OCI-LY1 (cell line): ENCODE results near the gene ARAP1.

Experiments
- H2AFZ ChIP-seq: fragments of 200-600 bp; sonication (generic), shearing (Covaris generic); 2 replicates; pipeline ENCODE4 v1.6.0; 2014; ENCODE audit warnings: antibody characterized with exemption, mild to moderate bottlenecking, low read length
- H3F3A ChIP-seq: fragments of 200-600 bp; sonication (generic), shearing (Covaris generic); 2 replicates; pipeline ENCODE4 v1.6.0; 2014; ENCODE audit warnings: mild to moderate bottlenecking, antibody characterized with exemption, low read length, moderate library complexity; ENCODE audit not compliant: insufficient read depth
- H3K27ac ChIP-seq: fragments of 200-600 bp; sonication (generic); 2 replicates; pipeline ENCODE4 v1.5.1; 2014; ENCODE audit warnings: low read length, mixed run types, mild to moderate bottlenecking, low read depth; ENCODE audit not compliant: poor library complexity, severe bottlenecking
- H3K27me3 ChIP-seq: fragments of 200-600 bp; sonication (generic); 2 replicates; pipeline ENCODE4 v1.6.0; 2014; ENCODE audit warnings: antibody characterized with exemption, mild to moderate bottlenecking, low read length, moderate library complexity; ENCODE audit not compliant: insufficient read depth
- H3K36me3 ChIP-seq: fragments of 200-600 bp; sonication (generic); 2 replicates; pipeline ENCODE4 v1.6.1; 2014; ENCODE audit warnings: mild to moderate bottlenecking, antibody characterized with exemption, low read length, moderate library complexity, mixed read lengths; ENCODE audit not compliant: insufficient read depth
- H3K4me1 ChIP-seq: fragments of 200-600 bp; sonication (generic); 2 replicates; pipeline ENCODE4 v1.5.1; 2014; ENCODE audit warnings: mild to moderate bottlenecking, low read length, moderate library complexity; ENCODE audit not compliant: insufficient read depth, severe bottlenecking
- H3K4me2 ChIP-seq: fragments of 200-600 bp; sonication (generic), shearing (Covaris generic); 2 replicates; pipeline ENCODE4 v1.6.1; 2014; ENCODE audit warnings: low read length
- H3K4me3 ChIP-seq: fragments of 200-600 bp; sonication (generic); 2 replicates; pipeline ENCODE4 v1.5.1; 2014; ENCODE audit warnings: low read length, low read depth, mild to moderate bottlenecking, mixed read lengths; ENCODE audit not compliant: poor library complexity, severe bottlenecking
- H3K79me2 ChIP-seq: fragments of 200-600 bp; shearing (Covaris generic); 2 replicates; pipeline ENCODE4 v1.6.1; 2016; ENCODE audit warnings: mixed run types, low read length, mixed read lengths; ENCODE audit not compliant: insufficient read depth
- H3K9ac ChIP-seq: fragments of 200-600 bp; sonication (generic), shearing (Covaris generic); 2 replicates; pipeline ENCODE4 v1.6.1; 2014; ENCODE audit warnings: mild to moderate bottlenecking, low read length, mixed read lengths
- H3K9me2 ChIP-seq: fragments of 200-600 bp; sonication (generic), shearing (Covaris generic); 2 replicates; pipeline ENCODE4 v1.6.1; 2014; ENCODE audit warnings: low read depth, mild to moderate bottlenecking, low read length, mixed read lengths
- H3K9me3 ChIP-seq: fragments of 200-600 bp; shearing (Covaris generic); 2 replicates; pipeline ENCODE4 v1.6.1; 2014; ENCODE audit warnings: low read length, mixed read lengths
- H4K20me1 ChIP-seq: fragments of 200-600 bp; sonication (generic), shearing (Covaris generic); 2 replicates; pipeline ENCODE4 v1.6.0; 2016; ENCODE audit warnings: mild to moderate bottlenecking, low read length; ENCODE audit not compliant: insufficient read depth
- EZH2 ChIP-seq: fragments of 200-600 bp; sonication (generic), shearing (Covaris generic); IDR thresholded peaks from 2 replicates; pipeline ENCODE4 v1.8.0; 2017; ENCODE audit warnings: borderline replicate concordance, mixed run types, mild to moderate bottlenecking, antibody characterized with exemption, low read length, moderate library complexity, mixed read lengths
- TF ChIP-seq, protein P1 (sequence below): fragments of 200-600 bp; sonication (generic), shearing (Covaris generic); IDR thresholded peaks from 2 replicates; pipeline ENCODE4 v1.5.1; 2017; ENCODE audit warnings: mild to moderate bottlenecking, antibody characterized with exemption, low read length, moderate library complexity, mixed read lengths

Gene ARAP1

DNA sequence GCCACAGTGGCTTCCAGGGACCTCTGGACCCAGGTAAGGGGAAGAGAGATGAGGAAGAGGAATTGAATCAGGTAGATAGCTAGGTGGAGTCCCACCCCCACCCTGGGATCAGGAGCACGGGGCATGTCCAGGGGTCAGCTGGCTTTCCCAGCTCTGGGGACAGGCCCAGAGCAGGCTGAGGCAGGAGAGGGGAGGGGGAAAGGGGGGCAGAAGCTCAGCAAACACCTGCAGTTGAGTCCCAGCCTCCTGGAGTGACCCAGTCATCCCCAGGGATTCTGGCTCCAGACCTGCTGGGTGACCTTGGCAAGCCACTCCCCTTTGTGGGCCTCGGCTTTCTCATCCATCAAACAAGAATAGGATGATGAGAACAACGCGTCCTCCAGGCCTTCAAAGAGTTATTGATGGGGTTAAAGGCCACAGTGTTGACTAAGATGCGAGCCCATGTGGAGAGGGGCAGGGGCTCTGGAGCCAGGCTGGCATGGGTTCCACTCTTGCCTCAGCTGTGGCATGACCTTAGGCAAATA is 25.6 kb upstream of the ARAP1 start:
- Histone ChIP-seq H3K4me2 (no peak overlapping the region), H3K27ac (no peak overlapping the region), H3K9me2 (no peaks in the 10 kb centered on the region), H3F3A (no peaks in the 10 kb centered on the region), H4K20me1 (no peaks in the 10 kb centered on the region), H3K36me3 (no peaks in the 10 kb centered on the region), H3K4me1 (peaks cover 9% of the 10 kb centered on the region), H3K4me3 (no peak overlapping the region), H3K27me3 (peaks cover 10% of the 10 kb centered on the region; the same call in 1 of the 2 replicates), H3K9me3 (no peaks in the 10 kb centered on the region), H2AFZ (no peak overlapping the region), H3K9ac (no peak overlapping the region), H3K79me2 (no peaks in the 10 kb centered on the region)
- no peak for TF ChIP-seq EZH2
- TF ChIP-seq, protein P1, sequence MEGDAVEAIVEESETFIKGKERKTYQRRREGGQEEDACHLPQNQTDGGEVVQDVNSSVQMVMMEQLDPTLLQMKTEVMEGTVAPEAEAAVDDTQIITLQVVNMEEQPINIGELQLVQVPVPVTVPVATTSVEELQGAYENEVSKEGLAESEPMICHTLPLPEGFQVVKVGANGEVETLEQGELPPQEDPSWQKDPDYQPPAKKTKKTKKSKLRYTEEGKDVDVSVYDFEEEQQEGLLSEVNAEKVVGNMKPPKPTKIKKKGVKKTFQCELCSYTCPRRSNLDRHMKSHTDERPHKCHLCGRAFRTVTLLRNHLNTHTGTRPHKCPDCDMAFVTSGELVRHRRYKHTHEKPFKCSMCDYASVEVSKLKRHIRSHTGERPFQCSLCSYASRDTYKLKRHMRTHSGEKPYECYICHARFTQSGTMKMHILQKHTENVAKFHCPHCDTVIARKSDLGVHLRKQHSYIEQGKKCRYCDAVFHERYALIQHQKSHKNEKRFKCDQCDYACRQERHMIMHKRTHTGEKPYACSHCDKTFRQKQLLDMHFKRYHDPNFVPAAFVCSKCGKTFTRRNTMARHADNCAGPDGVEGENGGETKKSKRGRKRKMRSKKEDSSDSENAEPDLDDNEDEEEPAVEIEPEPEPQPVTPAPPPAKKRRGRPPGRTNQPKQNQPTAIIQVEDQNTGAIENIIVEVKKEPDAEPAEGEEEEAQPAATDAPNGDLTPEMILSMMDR, result no peak

DNA sequence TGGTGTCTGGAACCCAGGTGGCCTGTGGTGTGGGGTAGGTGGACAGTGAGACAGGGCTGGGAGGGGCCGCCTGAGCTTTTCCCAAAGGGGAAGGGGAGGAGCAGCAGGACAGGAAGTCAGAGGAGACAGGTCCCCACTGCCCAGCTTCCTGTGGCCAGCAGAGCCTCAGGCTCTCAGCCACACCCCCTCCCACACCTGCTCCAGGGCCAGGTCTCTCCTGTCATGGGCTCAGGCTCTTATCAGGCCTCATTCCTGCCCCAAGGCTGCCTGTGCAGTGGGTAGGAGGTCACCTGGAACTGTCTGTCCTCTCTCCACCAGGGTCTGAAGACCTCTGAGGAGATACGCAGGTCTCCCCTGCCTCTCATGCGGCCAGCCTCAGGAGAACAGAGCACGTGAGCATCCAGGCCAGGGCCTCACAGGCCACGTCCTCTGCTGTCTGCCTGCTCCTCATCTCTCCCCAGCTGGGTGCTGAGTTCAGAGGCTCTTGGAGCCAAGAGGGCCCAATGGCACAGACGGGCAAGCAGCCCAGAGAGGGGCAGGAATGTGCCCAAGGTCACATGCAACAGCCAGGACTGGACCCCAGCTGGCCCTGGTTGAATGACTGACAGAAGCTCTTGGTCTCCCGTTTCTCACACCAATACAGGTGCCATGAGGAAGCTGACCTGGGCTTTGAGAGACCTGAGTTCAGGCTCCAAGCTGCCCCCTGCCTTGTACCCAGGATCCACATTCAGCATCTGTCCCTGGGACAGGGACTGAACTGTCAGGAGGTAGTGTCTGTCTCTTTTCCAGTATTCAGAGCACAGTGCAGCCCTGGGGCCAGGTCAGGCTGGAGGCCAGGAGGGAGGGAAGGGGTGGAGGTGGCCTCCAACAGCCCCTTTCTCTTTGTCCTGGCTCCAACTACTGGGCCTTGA is 24.9 kb upstream of the ARAP1 start:
- no peaks in the 10 kb centered on the region for H3K9me3 ChIP-seq
- no peak overlapping the region for H3K4me3 ChIP-seq
- H2AFZ ChIP-seq, result no peak overlapping the region
- H3K4me1 ChIP-seq, result peaks cover 8% of the 10 kb centered on the region
- H3K27me3 ChIP-seq, result peaks cover 10% of the 10 kb centered on the region; the same call in 1 of the 2 replicates
- no peak overlapping the region for H3K9ac ChIP-seq
- H3K79me2 ChIP-seq, result no peaks in the 10 kb centered on the region
- no peak overlapping the region for H3K4me2 ChIP-seq
- no peaks in the 10 kb centered on the region for H3K36me3 ChIP-seq
- H3K27ac ChIP-seq, result no peak overlapping the region
- H3K9me2 ChIP-seq, result no peaks in the 10 kb centered on the region
- no peaks in the 10 kb centered on the region for H4K20me1 ChIP-seq
- TF ChIP-seq EZH2, result no peak
- TF ChIP-seq, protein P1, result no peak
- H3F3A ChIP-seq, result no peaks in the 10 kb centered on the region

DNA sequence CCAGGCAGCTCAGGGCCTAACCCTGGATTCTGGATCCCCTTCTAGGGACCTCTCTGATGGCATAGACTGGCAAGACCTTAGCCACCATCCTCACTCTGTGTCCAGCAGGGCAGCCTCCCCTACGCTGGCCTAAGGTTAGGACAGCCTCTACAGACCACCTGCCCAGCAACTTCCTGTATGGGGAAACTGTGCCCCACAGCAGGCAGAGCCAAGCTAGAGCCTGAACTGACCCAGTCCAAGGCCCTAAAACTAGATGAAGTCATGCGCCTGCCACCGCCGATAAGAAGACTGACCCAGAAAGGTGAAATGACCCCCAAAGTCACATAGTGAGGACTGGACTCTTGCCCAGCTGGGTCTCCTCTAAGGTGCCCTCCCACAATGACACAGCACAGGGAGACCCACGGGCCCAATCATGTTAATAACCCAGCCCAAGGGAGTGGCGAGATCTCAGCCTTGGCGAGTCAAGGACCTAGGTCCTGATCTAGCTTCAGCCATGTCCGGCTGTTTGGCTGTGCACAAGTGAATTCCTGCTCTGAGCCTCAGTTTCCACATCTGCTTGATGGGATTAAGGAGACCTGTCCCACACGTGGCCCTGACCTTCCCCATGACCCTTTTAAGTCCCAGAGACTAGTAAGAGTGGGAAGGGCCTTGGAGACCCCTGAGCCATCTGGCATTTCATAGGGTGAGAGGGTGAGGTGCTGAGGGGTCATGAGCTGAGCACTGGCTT is 24.1 kb upstream of the ARAP1 start:
- no peak overlapping the region for H3K4me2 ChIP-seq
- H3K9me3 ChIP-seq, result no peaks in the 10 kb centered on the region
- no peak overlapping the region for H3K4me3 ChIP-seq
- TF ChIP-seq EZH2, result no peak
- TF ChIP-seq, protein P1, result no peak
- no peak overlapping the region for H3K9ac ChIP-seq
- no peaks in the 10 kb centered on the region for H3K9me2 ChIP-seq
- H3K36me3 ChIP-seq, result no peaks in the 10 kb centered on the region
- H3K4me1 ChIP-seq, result peaks cover 4% of the 10 kb centered on the region
- no peaks in the 10 kb centered on the region for H3K79me2 ChIP-seq
- no peak overlapping the region for H3K27ac ChIP-seq
- no peaks in the 10 kb centered on the region for H3F3A ChIP-seq
- no peaks in the 10 kb centered on the region for H4K20me1 ChIP-seq
- H3K27me3 ChIP-seq, result peaks cover 10% of the 10 kb centered on the region; the same call in 1 of the 2 replicates
- H2AFZ ChIP-seq, result no peak overlapping the region
